ENCODE results near the gene MTA1. TPM values are rescaled to one million over a fixed set of nuclear protein-coding genes. Genes with fewer than 3 reads are reported as not detected.

MTA1 gene
- total RNA-seq, 2 donors from 2014 or later: 99.0 to 99.7 TPM

DNA sequence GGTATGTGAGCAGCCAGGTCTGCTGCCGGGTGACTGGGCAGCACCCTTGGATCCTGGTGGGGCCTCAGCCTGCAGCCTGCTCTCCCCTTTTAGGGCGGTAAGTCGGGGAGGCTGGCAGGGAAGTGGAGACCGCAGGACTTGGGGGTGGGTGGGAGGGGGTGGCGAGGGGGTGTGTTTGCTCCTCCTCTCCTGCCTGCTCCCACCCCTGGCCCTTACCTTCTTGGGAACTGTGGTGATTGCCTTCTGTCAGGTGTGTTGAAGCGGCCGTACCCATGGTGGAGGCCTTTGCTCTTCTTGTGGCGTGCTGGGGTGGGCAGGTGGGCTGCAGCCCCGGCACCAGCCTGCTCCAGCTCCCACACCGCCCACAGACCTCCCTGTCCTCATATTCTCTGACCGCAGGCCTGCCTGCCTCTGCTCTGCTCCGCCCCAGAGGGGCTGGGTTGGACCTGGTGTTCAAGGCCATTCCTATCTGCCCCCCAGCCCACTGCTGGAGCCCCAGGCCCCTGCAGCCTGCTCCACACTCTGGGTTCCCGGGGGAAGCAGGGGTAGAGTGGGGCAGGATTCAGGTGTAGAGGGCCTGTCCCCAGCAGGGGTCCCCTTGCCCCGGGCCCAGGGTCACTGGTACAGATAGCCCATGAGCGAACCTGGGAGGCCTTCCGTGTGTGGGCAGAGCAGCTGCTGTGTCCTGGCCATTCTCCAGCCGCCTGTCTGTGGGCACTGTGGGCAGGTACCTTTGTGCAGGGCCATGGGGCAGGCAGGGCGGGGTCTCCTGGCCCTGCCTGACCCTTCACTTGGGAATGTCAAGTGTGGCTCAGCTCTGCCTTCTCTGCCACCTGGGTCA is 76.6 kb downstream of the MTA1 start:
- peaks cover 3% of the 10 kb centered on the region for H3K4me1 Mint-ChIP-seq
- no peak for ATAC-seq
- no peaks in the 10 kb centered on the region for H3K36me3 Mint-ChIP-seq (ENCODE audit: low read depth)
- no peaks in the 10 kb centered on the region for H3K9me3 ChIP-seq (ENCODE audit: control insufficient read depth, low read length, poor library complexity, severe bottlenecking)
- peak overlapping the region; percentile 53 for H3K4me3 Mint-ChIP-seq
- no peaks in the 10 kb centered on the region for H3K27me3 Mint-ChIP-seq
- peak overlapping the region; percentile 84 for H3K27ac Mint-ChIP-seq
- DNase-seq: peak in 1 of 3 donors; percentile 10

DNA sequence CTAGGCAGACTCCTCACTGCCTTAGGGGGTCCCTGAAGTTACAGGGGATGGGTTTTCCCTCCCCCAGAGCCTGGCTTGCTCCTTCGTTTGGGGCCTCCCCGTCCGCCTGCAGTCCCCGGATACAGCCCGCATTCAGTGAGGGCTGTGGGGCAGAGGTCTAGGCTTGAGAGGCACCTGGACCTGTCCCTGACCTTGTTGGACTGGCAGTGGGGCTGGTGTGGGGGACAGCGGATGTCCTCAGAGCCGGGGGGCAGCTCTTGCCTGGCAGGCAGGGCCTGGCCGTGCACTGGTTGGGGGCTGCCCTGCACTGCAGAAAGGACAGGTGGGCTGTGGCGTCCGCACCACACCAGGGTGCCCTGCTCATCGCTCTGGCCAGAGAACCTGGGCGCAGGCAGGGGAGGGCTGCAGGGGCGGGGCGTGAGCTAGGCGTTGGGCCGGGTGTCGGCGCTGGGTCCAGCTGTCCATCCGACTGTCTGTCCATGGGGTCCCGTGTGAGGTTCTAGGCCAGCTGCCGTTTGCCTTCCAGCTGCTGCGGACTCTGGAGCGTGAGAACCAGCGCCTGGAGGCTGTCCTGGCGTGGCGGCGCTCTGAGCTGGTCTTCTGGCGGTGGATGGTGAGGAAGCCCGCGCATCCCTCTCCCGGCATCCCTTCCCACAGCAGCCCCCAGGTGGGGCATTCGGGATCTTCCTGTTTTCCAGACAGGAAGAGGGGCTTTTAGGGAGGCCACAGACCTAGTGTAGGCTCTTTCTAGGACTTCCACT is 77.4 kb downstream of the MTA1 start:
- H3K27ac Mint-ChIP-seq: peak overlapping the region; percentile 84
- H3K9me3 ChIP-seq (ENCODE audit: control insufficient read depth, low read length, poor library complexity, severe bottlenecking): no peaks in the 10 kb centered on the region
- no peak for DNase-seq
- no peaks in the 10 kb centered on the region for H3K27me3 Mint-ChIP-seq
- ATAC-seq: no peak
- no peaks in the 10 kb centered on the region for H3K4me1 Mint-ChIP-seq
- peak overlapping the region; percentile 64 for H3K4me3 Mint-ChIP-seq
- H3K36me3 Mint-ChIP-seq (ENCODE audit: low read depth): no peaks in the 10 kb centered on the region

DNA sequence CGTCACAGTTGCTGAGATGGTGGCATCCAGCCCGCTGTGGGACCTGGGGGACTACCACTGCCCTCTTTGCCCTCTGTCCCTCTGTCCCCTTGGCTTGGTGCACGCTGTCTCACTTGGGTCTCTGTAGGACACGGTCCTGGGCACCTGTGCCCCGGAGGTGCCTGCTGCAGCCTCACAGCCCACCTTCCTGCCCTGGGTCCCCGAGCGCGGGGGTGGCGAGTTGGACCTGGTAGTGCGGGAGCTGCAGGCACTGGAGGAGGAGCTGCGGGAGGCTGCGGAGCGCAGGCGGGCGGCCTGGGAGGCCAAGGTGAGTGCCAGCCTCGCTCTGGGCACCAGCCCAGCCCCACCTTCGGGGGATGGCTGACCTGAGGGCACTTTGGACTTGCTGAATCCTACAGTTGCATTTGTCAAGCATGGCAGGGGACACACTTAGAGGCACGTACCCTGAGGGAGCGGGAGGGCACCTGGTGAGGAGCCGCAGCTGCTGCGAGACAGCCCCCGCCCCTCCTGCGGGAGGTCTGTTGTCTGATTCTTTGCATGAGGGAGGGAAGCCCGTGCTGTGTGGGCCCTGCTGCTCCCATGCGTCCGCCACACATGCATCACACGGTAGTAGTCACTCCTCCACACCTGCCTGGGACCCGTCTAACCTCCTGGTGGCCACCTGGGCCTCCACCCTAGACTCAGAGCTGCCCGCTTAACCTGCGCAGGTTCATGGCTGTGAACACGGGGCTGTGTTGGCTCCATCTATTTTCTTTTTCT is 78.2 kb downstream of the MTA1 start:
- H3K9me3 ChIP-seq (ENCODE audit: control insufficient read depth, low read length, poor library complexity, severe bottlenecking): no peaks in the 10 kb centered on the region
- no peaks in the 10 kb centered on the region for H3K36me3 Mint-ChIP-seq (ENCODE audit: low read depth)
- H3K27ac Mint-ChIP-seq: peak overlapping the region; percentile 84
- peak overlapping the region; percentile 64 for H3K4me3 Mint-ChIP-seq
- H3K27me3 Mint-ChIP-seq: no peaks in the 10 kb centered on the region
- ATAC-seq: no peak
- peaks cover 5% of the 10 kb centered on the region for H3K4me1 Mint-ChIP-seq
- DNase-seq: no peak

DNA sequence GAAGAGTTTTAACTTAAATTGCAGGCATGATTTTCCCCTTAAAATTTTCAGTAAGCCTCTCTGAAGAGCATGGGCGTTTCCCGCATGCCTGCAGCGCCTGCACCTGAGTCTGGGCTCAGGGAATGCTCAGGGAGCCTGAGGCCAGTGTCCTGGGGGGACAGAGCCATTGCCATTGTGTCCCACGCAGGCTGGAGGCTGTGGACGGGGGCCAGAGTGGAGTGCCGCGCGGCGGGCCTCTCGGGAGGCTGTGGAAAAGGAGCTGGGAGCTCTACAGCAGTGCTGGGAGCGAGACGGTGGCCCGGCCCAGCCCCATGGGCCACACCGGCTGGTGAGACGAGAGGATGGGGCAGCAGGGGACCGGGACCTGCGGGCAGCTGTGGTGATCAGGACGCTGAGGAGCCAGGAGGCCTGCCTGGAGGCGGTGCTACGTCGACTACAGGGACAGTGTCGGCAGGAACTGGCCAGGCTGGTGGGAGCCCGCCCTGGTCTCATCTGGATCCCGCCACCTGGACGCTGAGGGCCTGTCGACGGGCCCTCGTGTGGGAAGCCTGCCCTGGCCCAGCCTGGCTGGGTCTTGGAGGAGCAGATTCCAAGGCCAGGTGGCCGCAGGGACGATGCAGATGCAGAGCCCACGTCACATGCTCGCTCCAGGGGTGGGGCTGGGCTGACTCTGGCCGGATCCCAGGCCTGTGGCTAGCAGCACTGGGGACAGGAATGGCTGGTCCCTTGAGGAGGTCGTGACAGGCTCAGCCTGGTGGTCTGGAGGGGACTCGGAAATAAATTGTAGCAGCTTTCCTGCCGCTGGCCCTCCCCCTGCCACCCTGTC is 79.0 kb downstream of the MTA1 start:
- H3K36me3 Mint-ChIP-seq (ENCODE audit: low read depth): no peaks in the 10 kb centered on the region
- no peak for ATAC-seq
- H3K9me3 ChIP-seq (ENCODE audit: control insufficient read depth, low read length, poor library complexity, severe bottlenecking): no peaks in the 10 kb centered on the region
- H3K27ac Mint-ChIP-seq: peak overlapping the region; percentile 84
- peak overlapping the region; percentile 64 for H3K4me3 Mint-ChIP-seq
- no peak for DNase-seq
- H3K4me1 Mint-ChIP-seq: peaks cover 11% of the 10 kb centered on the region
- no peaks in the 10 kb centered on the region for H3K27me3 Mint-ChIP-seq

GRCh38 chr14:105499256-105500035 is 79.8 kb downstream of the MTA1 start:
- Mint-ChIP-seq H3K4me1 (peaks cover 15% of the 10 kb centered on the region), H3K27me3 (no peaks in the 10 kb centered on the region), H3K27ac (peak overlapping the region; percentile 95), H3K36me3 (ENCODE audit: low read depth) (no peaks in the 10 kb centered on the region), H3K4me3 (peak overlapping the region; percentile 69)
- no peak for DNase-seq
- no peak for ATAC-seq
- H3K9me3 ChIP-seq (ENCODE audit: control insufficient read depth, low read length, poor library complexity, severe bottlenecking): no peaks in the 10 kb centered on the region

DNA sequence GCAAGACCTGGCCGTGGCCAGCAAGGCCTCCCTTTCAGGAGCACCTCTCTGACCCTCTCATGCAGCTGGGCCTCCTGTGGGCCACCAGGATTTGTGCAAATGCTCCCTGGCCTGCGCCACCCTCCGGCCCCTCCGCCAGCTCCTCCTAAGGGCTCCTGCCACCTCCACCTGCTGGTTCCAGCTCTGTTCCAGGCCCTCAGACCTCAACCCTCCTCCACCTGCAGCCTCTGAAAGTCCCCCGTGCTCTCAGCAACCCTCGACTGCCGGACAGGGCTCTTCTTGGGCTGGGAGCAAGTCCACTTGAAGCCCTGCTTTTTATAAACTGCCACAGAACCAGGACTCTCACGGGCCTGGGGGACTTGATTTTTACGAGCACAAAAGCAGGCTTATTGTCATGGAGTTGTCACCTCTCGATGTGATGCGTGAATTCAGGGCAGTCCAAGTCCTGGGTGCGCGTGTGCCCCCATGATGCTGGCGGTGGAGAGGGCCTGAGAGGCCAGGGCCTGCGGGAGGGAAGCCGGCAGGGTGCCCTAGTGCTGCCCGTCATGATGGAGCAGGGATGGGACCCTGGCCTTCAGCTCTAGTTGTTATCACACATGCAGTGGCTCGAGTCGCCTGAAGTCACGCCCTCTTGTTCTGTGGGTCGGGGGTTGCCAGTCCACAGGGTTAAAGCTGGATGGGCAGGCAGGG is 80.6 kb downstream of the MTA1 start:
- DNase-seq: no peak
- H3K36me3 Mint-ChIP-seq (ENCODE audit: low read depth): no peaks in the 10 kb centered on the region
- peak overlapping the region; percentile 69 for H3K4me3 Mint-ChIP-seq
- H3K4me1 Mint-ChIP-seq: peaks cover 15% of the 10 kb centered on the region
- H3K27me3 Mint-ChIP-seq: no peaks in the 10 kb centered on the region
- H3K9me3 ChIP-seq (ENCODE audit: control insufficient read depth, low read length, poor library complexity, severe bottlenecking): no peaks in the 10 kb centered on the region
- H3K27ac Mint-ChIP-seq: peak overlapping the region; percentile 95
- ATAC-seq: no peak

DNA sequence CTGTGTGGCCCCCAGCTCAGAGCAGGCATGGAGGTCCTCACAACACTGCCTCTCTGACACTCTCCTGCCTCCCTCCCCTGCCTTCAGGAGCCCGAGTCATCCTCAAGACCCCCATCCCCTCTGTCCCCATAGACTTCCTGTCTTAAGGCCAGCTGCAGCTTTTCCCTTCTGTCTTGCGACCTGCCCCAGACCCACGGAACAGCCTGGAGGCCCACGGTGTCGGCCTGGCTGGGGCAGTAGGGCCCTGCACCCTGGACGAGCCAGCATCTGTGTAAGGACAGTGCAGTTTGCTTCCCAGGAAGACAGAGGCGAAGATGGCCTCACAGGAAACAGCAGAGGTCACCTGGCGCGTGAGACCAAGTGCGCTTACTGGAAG is 81.1 kb downstream of the MTA1 start:
- peak overlapping the region; percentile 95 for H3K27ac Mint-ChIP-seq
- DNase-seq (no peak), ATAC-seq (no peak)
- no peaks in the 10 kb centered on the region for H3K27me3 Mint-ChIP-seq
- peak overlapping the region; percentile 69 for H3K4me3 Mint-ChIP-seq
- H3K9me3 ChIP-seq (ENCODE audit: control insufficient read depth, low read length, poor library complexity, severe bottlenecking): no peaks in the 10 kb centered on the region
- H3K4me1 Mint-ChIP-seq: peaks cover 15% of the 10 kb centered on the region
- no peaks in the 10 kb centered on the region for H3K36me3 Mint-ChIP-seq (ENCODE audit: low read depth)

DNA sequence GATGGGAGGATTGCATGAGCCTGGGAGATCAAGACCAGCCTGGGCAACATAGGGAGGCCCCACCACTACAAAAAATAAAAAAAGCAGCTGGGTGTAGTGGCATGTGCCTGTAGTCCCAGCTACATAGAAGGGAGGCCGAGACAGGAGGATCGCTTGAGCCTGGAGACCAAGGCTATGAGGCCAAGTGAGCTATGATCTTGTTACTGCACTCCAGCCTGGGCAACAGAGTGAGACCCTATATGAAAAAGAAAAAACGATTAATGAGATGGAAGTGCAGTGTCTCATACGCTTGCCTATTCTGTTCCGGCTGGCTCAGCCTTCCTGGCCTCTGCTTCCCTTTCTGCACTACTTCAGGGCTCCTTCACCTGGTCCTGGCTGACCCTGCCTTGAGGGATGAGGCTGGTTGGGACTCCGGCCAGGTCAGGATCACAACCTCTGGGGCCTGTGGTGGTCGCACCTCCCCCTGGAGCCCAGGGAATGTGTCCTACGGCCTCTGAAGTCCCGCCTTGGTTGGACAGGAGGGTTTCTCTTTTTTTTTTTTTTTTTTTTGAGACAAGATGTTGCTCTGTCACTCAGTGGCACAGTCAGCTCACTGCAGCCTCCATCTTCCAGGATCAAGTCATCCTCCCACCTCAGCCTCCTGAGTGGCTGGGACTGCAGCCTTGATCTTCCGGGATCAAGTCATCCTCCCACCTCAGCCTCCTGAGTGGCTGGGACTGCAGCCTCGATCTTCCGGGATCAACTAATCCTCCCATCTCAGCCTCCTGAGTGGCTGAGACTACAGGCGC is 82.1 kb downstream of the MTA1 start:
- ATAC-seq (peak; percentile 8), DNase-seq (no peak)
- Mint-ChIP-seq H3K4me3 (peak overlapping the region; percentile 39), H3K27ac (peak overlapping the region; percentile 95), H3K4me1 (peaks cover 15% of the 10 kb centered on the region), H3K27me3 (no peaks in the 10 kb centered on the region), H3K36me3 (ENCODE audit: low read depth) (no peaks in the 10 kb centered on the region)
- no peaks in the 10 kb centered on the region for H3K9me3 ChIP-seq (ENCODE audit: control insufficient read depth, low read length, poor library complexity, severe bottlenecking)

- Mint-ChIP-seq H3K27me3 (peaks cover 2% of the 10 kb centered on the region), H3K4me1 (peaks cover 15% of the 10 kb centered on the region), H3K36me3 (ENCODE audit: low read depth) (no peaks in the 10 kb centered on the region), H3K4me3 (peak overlapping the region; percentile 74), H3K27ac (peak overlapping the region; percentile 95)
- DNase-seq (peak in 1 of 3 donors; percentile 14), ATAC-seq (no peak)
- H3K9me3 ChIP-seq (ENCODE audit: control insufficient read depth, low read length, poor library complexity, severe bottlenecking): no peaks in the 10 kb centered on the region
Observed at GRCh38 chr14:105502446-105503295, 83.0 kb downstream of the MTA1 start.

DNA sequence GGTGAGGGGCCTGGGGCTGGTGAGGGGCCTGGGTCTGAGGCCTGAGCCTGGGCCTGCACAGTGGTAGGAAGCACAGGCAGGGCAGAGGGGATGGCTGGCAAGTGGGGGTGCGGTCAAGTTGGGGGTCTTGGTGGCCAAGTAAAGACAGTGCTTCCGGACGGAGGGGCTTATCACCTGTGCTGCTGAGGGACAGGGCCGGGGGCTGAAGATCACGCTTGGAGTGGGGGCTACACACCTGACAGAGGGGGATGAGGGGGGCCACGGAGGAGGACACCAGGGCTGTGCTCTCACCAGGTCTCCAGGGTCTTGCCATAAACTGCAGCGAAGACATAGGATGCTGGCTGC is 83.6 kb downstream of the MTA1 start:
- ATAC-seq (no peak), DNase-seq (no peak)
- H3K9me3 ChIP-seq (ENCODE audit: control insufficient read depth, low read length, poor library complexity, severe bottlenecking): no peaks in the 10 kb centered on the region
- H3K36me3 Mint-ChIP-seq (ENCODE audit: low read depth): no peaks in the 10 kb centered on the region
- peak overlapping the region; percentile 95 for H3K27ac Mint-ChIP-seq
- H3K27me3 Mint-ChIP-seq: peaks cover 7% of the 10 kb centered on the region
- H3K4me3 Mint-ChIP-seq: peak overlapping the region; percentile 74
- peaks cover 15% of the 10 kb centered on the region for H3K4me1 Mint-ChIP-seq

Measured in T-helper 17 cell (primary cell).